HG02852 (cell line): ENCODE data around the gene YWHAH.
"Not testable (repeated sequence)": the region's sequence is repeated elsewhere in the genome, so short reads cannot be mapped to it uniquely, and the experiment has no call there.

ENCODE experiments used
- ATAC-seq: cut with Tn5 transposase; IDR thresholded peaks from one replicate; pipeline ENCODE4 v1.9.1; 2021; ENCODE audit warnings: mild to moderate bottlenecking, moderate library complexity; ENCODE audit not compliant: unreplicated experiment

Gene YWHAH

DNA sequence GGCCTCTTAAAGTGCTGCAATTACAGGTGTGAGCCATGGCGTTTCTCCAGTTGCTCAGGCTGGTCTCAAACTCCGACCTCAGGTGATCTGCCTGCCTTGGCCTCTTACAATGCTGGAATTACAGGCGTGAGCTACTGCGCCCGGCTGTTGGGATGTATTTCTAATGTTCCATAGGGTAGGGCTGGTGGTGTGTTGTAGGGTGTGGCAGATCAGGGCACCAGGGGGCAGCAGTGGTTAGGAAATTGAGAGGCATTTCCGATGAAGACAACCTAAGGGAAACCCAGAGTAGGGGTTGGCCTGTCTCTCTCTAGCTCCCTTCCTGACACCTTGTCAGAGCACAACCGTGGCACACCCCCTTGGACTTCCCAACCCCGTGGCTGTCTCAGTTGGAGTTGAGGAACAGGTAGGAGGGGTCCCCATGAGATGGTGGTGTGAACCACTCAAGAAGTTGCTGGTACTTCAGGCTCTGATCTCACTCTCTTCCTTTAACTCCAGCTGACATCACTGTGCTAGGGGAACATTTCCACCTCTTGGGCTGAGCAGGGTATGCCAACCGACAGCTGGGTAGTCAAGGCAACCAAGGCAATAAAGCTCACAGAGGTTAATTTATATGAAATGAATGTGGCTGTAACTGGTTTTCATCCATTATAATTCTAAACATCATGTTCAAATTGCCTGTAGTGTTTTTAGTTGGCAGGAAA lies 33.0 kb downstream of the YWHAH start:
- no peak for ATAC-seq

GRCh38 chr22:31977939-31978338 lies 33.6 kb downstream of the YWHAH start:
- no peak for ATAC-seq

DNA sequence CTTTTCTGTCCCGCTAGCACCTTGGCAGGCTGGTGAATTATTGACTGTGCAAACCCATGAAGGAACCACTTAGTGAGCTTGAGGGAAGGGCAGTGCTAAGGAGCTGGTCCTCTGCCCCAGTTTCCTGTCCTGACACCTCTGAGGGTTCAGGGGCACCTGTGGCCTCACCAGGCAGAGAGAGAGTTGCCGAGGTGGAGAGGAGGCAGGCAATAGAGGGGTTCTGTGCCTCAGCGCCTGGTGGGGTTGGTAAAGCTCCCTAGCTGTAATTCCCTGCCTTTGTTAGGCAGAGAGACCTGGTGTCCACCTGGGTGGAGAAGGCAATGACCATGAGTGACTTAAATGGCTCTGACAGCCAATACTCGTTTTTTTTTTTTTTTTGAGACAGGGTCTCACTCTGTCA lies 36.3 kb downstream of the YWHAH start:
- ATAC-seq, result no peak

- not testable (repeated sequence) for ATAC-seq
Observed at GRCh38 chr22:31981976-31982375, 37.6 kb downstream of the YWHAH start.

DNA sequence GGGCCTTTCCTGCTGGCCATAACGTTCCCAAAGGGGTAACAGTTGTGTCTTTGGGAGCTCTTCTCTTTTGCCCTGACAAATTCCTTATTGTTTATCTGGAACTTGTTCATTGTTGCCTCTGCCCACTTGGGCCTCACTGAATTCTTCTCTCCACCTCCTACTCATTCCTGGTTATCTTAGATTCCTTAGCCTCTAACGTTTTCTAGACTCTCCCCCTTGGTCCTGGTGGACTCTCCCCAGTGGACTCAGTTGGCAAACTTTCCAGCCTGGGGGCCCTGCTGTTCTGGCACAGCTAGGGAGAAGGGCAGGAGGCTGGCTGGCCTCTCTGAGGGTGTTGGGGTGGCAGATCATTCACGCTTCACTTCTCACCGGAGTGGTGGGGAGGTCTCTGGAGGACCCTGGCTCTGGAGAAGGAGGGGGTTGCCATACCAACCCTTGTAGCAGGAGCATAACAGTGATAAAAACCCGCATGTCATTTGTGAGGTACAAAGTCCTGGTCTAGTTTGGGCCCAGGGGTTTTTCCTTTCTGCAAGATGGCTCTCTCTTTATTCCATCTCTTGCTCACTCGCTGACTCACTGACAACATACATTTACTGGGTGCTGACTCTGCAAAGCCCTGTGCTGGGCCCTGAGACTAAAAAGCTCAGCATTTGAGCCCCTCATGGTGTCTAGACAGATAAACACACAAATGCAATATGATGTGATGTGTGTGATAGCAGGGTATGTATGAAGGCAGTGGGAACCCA lies 39.7 kb downstream of the YWHAH start:
- no peak for ATAC-seq

GRCh38 chr22:31987218-31987617 lies 42.9 kb downstream of the YWHAH start:
- ATAC-seq, result no peak

- no peak for ATAC-seq
Observed at GRCh38 chr22:31991102-31991839, 46.9 kb downstream of the YWHAH start.

GRCh38 chr22:31995046-31995445 lies 50.7 kb downstream of the YWHAH start:
- ATAC-seq, result no peak

DNA sequence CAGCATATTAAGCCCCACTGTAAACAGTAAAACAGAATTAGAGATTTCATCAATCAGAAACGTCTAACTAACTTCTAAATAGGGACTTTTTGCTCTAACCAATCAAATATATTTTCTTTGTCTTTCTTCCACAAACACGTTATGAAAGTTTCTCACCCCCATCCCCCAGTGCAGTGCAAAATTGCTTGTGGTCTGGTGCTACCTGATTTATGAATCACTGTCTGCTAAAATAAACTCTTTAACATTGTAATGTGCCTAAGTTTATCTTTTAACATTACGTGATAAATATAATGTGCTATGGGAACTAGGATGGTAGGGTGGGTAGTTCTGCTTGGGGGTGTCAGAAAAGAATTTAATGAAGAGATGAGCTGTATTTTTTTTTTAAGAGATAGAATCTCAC lies 51.5 kb downstream of the YWHAH start:
- ATAC-seq, result no peak

GRCh38 chr22:31998784-31999385 lies 54.5 kb downstream of the YWHAH start:
- ATAC-seq, result no peak

DNA sequence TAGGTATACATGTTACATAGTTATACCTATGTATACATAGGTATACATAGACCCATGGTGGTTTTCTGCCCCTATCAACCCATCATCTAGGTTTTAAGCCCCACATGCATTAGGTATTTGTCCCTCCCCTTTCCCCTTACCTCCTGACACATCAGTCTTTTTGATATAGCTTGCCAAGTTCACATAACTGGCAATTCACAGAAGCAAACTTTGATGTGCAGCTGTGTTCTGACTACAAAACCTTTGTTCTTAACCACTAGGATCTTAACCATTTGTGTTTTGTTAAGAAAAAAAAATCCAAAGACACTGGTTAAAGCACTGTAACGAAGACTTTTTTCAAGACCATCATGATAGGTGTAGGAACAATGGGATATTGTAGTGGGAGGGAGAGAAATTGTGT lies 55.8 kb downstream of the YWHAH start:
- ATAC-seq, result no peak

DNA sequence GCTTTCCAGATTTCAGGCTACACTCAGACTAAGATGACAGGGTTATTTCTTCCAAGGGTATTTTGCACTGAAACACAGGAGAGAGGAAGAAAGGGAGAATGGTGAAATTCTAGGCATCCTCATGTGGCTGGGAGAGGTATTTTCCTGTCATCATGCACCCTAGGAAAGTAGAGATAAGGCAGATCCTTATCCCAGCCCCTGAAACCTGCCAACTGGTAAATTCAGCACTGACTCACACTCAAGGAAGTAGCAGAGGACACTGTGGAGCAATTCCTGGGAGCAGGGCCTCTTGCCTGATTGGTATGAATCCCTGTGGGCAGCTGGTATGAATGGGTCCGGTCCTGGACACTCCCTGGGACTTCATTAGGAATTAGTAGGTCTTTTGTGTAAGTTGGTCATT lies 61.1 kb downstream of the YWHAH start:
- ATAC-seq, result no peak
